K562 (cell line): ENCODE data around the gene PCAT6. TPM values are rescaled to one million over a fixed set of nuclear protein-coding genes. Genes with fewer than 3 reads are reported as not detected.
A peak's percentile ranks its signal among the peaks of the same experiment; 100 is the strongest.

Source experiments
- ARHGAP35 ChIP-seq: fragments of 450-650 bp; IDR thresholded peaks from 2 replicates; pipeline ENCODE4 v1.6.1; 2018; ENCODE audit not compliant: partially characterized antibody
- EP300 ChIP-seq: IDR thresholded peaks from 2 replicates; pipeline ENCODE4 v1.6.1; 2012; ENCODE audit warnings: low read length, improper control_type of control experiment
- KLF16 ChIP-seq: IDR thresholded peaks from 2 replicates; pipeline ENCODE4 v1.6.1; 2016; ENCODE audit warnings: antibody characterized with exemption
- NFE2L1 ChIP-seq: fragments of 450-650 bp; IDR thresholded peaks from 2 replicates; pipeline ENCODE4 v1.6.1; 2016; ENCODE audit warnings: missing genetic modification characterization, low read depth, mild to moderate bottlenecking, missing compliant biosample characterization, moderate library complexity, borderline replicate concordance
- NONO ChIP-seq, 2 experiments: fragments of 200-400 bp in 1 of 2; fragments of 450-650 bp in 1 of 2; formaldehyde crosslinking in 1 of 2; IDR thresholded peaks; 2 replicates each; pipeline ENCODE4 v1.6.1; 2017; ENCODE audit warnings: low read depth in 2 of 2, mild to moderate bottlenecking in 2 of 2, moderate library complexity in 2 of 2, low read length in 1 of 2
- NR1H2 ChIP-seq: sonication (generic); formaldehyde crosslinking; IDR thresholded peaks from 2 replicates; pipeline ENCODE4 v1.4.0; 2020; ENCODE audit warnings: mild to moderate bottlenecking, missing genetic modification reagents
- OTX1 ChIP-seq: fragments of 450-650 bp; formaldehyde crosslinking; IDR thresholded peaks from 2 replicates; pipeline ENCODE4 v1.4.0; 2022; ENCODE audit warnings: mild to moderate bottlenecking
- SMAD1 ChIP-seq: fragments of 150-350 bp; IDR thresholded peaks from 2 replicates; pipeline ENCODE4 v1.6.1; 2014; ENCODE audit warnings: low read length, low read depth; ENCODE audit not compliant: partially characterized antibody
- SOX6 ChIP-seq: fragments of 450-650 bp; IDR thresholded peaks from 2 replicates; pipeline ENCODE4 v1.6.1; 2014; ENCODE audit warnings: mild to moderate bottlenecking
- ZC3H11A ChIP-seq: IDR thresholded peaks from 2 replicates; pipeline ENCODE4 v1.6.1; 2012; ENCODE audit warnings: low read depth, low read length, improper control_type of control experiment
- ZNF140 ChIP-seq: fragments of 250-450 bp; sonication (Bioruptor Pico); IDR thresholded peaks from 2 replicates; pipeline ENCODE4 v1.8.0; 2021; ENCODE audit warnings: moderate library complexity, mild to moderate bottlenecking, inconsistent platforms
- ZNF584 ChIP-seq: fragments of 200-800 bp; sonication (Bioruptor generic); IDR thresholded peaks from 2 replicates; pipeline ENCODE4 v1.6.1; 2016; ENCODE audit warnings: low read depth, mild to moderate bottlenecking, missing genetic modification characterization, missing compliant biosample characterization
- ZNF696 ChIP-seq: fragments of 250-450 bp; sonication (Bioruptor Pico); conservative IDR thresholded peaks from 2 replicates; pipeline ENCODE4 v1.4.0; 2020; ENCODE audit warnings: mild to moderate bottlenecking, moderate library complexity
- polyA plus RNA-seq, 8 experiments: library from polyadenylated mRNA; depleted of rRNA in 4 of 8; stranded (reverse) in 5 of 8; unstranded in 3 of 8; fragments of >200 nt; fragmentation: Nextera tagmentation in 2 of 8; fragmentation: Illumina TruSeq in 1 of 8; extraction: Ambion mirVana in 2 of 8; extraction: Trizol in 1 of 8; gene quantifications; 2 replicates each; pipeline versions ENCODE4 v1.2.1 to v1.2.3, GENCODE V29; 2011 to 2014; ENCODE audit warnings: inconsistent platforms in 1 of 8, missing spikeins in 1 of 8
- total RNA-seq, 7 experiments: library from RNA; depleted of rRNA in 6 of 7; stranded (reverse); fragments of >200 nt in 6 of 7; fragmentation: Illumina TruSeq in 2 of 7; extraction: Trizol in 2 of 7; gene quantifications; 2 replicates each; pipeline versions ENCODE4 v1.2.1 to v1.2.3, GENCODE V29; 2011 to 2021; ENCODE audit warnings: low replicate concordance in 1 of 7
- TF ChIP-seq, protein P1 (sequence below): fragments of 250-450 bp; sonication (Bioruptor Pico); IDR thresholded peaks from 2 replicates; pipeline ENCODE4 v1.4.0; 2020; ENCODE audit warnings: mild to moderate bottlenecking, moderate library complexity
- TF ChIP-seq, protein P2 (sequence below): sonication (generic); formaldehyde crosslinking; IDR thresholded peaks from 2 replicates; pipeline ENCODE4 v1.8.0; 2023; ENCODE audit warnings: missing genetic modification reagents, mild to moderate bottlenecking, borderline replicate concordance
- TF ChIP-seq, protein P3 (sequence below): fragments of 450-650 bp; formaldehyde crosslinking; IDR thresholded peaks from 2 replicates; pipeline ENCODE4 v1.4.0; 2020; ENCODE audit warnings: mild to moderate bottlenecking
- TF ChIP-seq, protein P4 (sequence below): sonication (generic); formaldehyde crosslinking; IDR thresholded peaks from 2 replicates; pipeline ENCODE4 v1.9.0; 2022; ENCODE audit warnings: mild to moderate bottlenecking, missing genetic modification reagents

The PCAT6 gene
- total and polyA plus RNA-seq, 9 of the 15 experiments (the other 6 are each of a cell fraction or from before 2014, with no cell fraction given): 0.25 to 2.4 (median 0.54) TPM; not detected in 1

DNA sequence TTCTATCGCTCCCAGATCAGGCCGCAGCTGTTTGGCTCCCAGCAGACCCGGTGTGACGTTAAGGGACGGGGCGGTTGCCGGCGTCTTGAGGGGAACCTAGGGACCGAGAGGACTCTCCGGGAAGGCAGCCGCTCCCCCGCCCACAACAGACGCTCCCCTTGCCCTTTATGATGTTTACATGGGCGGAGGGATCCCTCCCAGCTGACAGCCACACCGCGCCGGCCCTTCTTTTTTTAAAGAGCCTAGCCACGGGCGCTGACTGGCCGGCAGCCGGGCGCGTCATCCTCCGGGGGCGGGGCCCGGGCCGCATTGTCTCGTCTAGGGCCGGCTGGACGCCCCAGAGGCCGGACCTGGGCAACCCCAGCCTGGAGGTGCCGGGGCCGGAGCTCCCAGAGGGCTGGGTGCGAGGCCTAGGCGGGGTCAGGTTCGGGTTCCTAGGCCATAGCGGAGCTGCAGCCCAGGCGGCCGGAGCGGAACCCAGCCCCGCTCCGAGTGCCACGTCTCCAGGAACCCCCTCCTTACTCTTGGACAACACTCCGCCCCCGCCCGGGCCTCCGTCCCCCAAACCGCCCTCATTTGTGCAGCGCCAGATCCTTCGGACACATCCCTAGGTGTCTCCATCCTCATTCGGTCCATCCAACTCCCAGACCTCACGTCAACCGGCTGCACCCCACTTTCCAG lies at the start of gene PCAT6 (continued):
- TF ChIP-seq, protein P1, sequence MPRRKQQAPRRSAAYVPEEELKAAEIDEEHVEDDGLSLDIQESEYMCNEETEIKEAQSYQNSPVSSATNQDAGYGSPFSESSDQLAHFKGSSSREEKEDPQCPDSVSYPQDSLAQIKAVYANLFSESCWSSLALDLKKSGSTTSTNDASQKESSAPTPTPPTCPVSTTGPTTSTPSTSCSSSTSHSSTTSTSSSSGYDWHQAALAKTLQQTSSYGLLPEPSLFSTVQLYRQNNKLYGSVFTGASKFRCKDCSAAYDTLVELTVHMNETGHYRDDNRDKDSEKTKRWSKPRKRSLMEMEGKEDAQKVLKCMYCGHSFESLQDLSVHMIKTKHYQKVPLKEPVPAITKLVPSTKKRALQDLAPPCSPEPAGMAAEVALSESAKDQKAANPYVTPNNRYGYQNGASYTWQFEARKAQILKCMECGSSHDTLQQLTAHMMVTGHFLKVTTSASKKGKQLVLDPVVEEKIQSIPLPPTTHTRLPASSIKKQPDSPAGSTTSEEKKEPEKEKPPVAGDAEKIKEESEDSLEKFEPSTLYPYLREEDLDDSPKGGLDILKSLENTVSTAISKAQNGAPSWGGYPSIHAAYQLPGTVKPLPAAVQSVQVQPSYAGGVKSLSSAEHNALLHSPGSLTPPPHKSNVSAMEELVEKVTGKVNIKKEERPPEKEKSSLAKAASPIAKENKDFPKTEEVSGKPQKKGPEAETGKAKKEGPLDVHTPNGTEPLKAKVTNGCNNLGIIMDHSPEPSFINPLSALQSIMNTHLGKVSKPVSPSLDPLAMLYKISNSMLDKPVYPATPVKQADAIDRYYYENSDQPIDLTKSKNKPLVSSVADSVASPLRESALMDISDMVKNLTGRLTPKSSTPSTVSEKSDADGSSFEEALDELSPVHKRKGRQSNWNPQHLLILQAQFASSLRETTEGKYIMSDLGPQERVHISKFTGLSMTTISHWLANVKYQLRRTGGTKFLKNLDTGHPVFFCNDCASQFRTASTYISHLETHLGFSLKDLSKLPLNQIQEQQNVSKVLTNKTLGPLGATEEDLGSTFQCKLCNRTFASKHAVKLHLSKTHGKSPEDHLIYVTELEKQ (CRISPR knock-in tag): no peak
- TF ChIP-seq NR1H2 (no peak), OTX1 (CRISPR knock-in tag) (0 out of 2 replicates have a peak, but pooled peaks have one; percentile 12), SOX6 (peak; percentile 79; the same call in 1 of the 2 replicates), SMAD1 (peak; percentile 72), EP300 (peak; percentile 61), ARHGAP35 (no peak), ZNF584 (CRISPR knock-in tag) (no peak), NONO (IDR thresholded peaks at IDR 0.05; ENCODE audit: low read depth in 2 of 2, low read length in 1 of 2) (peak in 1 of 2 experiments; percentile 87; a peak in 2 of 4 replicates), NFE2L1 (tag) (no peak), ZC3H11A (no peak), ZNF140 (CRISPR knock-in tag) (no peak), ZNF696 (CRISPR knock-in tag) (no peak), KLF16 (peak; percentile 63; the same call in 1 of the 2 replicates)
- TF ChIP-seq, protein P2, sequence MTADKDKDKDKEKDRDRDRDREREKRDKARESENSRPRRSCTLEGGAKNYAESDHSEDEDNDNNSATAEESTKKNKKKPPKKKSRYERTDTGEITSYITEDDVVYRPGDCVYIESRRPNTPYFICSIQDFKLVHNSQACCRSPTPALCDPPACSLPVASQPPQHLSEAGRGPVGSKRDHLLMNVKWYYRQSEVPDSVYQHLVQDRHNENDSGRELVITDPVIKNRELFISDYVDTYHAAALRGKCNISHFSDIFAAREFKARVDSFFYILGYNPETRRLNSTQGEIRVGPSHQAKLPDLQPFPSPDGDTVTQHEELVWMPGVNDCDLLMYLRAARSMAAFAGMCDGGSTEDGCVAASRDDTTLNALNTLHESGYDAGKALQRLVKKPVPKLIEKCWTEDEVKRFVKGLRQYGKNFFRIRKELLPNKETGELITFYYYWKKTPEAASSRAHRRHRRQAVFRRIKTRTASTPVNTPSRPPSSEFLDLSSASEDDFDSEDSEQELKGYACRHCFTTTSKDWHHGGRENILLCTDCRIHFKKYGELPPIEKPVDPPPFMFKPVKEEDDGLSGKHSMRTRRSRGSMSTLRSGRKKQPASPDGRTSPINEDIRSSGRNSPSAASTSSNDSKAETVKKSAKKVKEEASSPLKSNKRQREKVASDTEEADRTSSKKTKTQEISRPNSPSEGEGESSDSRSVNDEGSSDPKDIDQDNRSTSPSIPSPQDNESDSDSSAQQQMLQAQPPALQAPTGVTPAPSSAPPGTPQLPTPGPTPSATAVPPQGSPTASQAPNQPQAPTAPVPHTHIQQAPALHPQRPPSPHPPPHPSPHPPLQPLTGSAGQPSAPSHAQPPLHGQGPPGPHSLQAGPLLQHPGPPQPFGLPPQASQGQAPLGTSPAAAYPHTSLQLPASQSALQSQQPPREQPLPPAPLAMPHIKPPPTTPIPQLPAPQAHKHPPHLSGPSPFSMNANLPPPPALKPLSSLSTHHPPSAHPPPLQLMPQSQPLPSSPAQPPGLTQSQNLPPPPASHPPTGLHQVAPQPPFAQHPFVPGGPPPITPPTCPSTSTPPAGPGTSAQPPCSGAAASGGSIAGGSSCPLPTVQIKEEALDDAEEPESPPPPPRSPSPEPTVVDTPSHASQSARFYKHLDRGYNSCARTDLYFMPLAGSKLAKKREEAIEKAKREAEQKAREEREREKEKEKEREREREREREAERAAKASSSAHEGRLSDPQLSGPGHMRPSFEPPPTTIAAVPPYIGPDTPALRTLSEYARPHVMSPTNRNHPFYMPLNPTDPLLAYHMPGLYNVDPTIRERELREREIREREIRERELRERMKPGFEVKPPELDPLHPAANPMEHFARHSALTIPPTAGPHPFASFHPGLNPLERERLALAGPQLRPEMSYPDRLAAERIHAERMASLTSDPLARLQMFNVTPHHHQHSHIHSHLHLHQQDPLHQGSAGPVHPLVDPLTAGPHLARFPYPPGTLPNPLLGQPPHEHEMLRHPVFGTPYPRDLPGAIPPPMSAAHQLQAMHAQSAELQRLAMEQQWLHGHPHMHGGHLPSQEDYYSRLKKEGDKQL (CRISPR knock-in tag): no peak
- TF ChIP-seq, protein P3, sequence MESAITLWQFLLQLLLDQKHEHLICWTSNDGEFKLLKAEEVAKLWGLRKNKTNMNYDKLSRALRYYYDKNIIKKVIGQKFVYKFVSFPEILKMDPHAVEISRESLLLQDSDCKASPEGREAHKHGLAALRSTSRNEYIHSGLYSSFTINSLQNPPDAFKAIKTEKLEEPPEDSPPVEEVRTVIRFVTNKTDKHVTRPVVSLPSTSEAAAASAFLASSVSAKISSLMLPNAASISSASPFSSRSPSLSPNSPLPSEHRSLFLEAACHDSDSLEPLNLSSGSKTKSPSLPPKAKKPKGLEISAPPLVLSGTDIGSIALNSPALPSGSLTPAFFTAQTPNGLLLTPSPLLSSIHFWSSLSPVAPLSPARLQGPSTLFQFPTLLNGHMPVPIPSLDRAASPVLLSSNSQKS (CRISPR knock-in tag): no peak
- TF ChIP-seq, protein P4, sequence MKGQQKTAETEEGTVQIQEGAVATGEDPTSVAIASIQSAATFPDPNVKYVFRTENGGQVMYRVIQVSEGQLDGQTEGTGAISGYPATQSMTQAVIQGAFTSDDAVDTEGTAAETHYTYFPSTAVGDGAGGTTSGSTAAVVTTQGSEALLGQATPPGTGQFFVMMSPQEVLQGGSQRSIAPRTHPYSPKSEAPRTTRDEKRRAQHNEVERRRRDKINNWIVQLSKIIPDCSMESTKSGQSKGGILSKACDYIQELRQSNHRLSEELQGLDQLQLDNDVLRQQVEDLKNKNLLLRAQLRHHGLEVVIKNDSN (CRISPR knock-in tag): no peak
